ENCODE measurements around the gene UCP2.

- TF ChIP-seq TAF1 (IDR thresholded peaks at IDR 0.05; ENCODE audit: low read depth) (no peak), EGR1 (IDR thresholded peaks at IDR 0.05) (no peak), TCF12 (IDR thresholded peaks at IDR 0.05; ENCODE audit: low read depth) (no peak), TEAD4 (IDR thresholded peaks at IDR 0.05) (no peak), MAX (IDR thresholded peaks at IDR 0.05) (no peak), REST (IDR thresholded peaks at IDR 0.05; ENCODE audit: low read depth) (no peak), RAD21 (IDR thresholded peaks at IDR 0.05; ENCODE audit: low read depth) (no peak), YY1 (IDR thresholded peaks at IDR 0.05; ENCODE audit: low read depth) (no peak), CREB1 (IDR thresholded peaks at IDR 0.05; ENCODE audit: low read depth) (no peak), ZBTB7A (IDR thresholded peaks at IDR 0.05; ENCODE audit: low read depth) (no peak), EP300 (IDR thresholded peaks at IDR 0.05; ENCODE audit: borderline replicate concordance) (no peak), FOXM1 (IDR thresholded peaks at IDR 0.05; ENCODE audit: borderline replicate concordance, low read depth) (no peak), CEBPB (IDR thresholded peaks at IDR 0.05) (no peak), USF1 (IDR thresholded peaks at IDR 0.05) (no peak)
Observed at GRCh38 chr11:74022546-74022945, 39.9 kb upstream of the UCP2 start.

Data from Ishikawa (cell line).